BJ (cell line): Measurements from ENCODE around the gene IRF6. TPM values are rescaled to one million over a fixed set of nuclear protein-coding genes. Genes with fewer than 3 reads are reported as not detected.

Source experiments
- CTCF ChIA-PET: fragments of 350-600 bp; formaldehyde crosslinking; extraction: SDS; loops from one replicate; lab custom pipeline; 2021; ENCODE audit warnings: antibody characterized with exemption, inconsistent platforms; lab: Yijun Ruan, JAX
- POLR2A ChIA-PET: fragments of 300-600 bp; sonication (Branson Sonifier 250); formaldehyde crosslinking; extraction: SDS; loops from one replicate; lab custom pipeline; 2021; ENCODE audit warnings: antibody characterized with exemption; lab: Charles Lee
- DNase-seq: peaks from one replicate; pipeline ENCODE4 v3.0.0-alpha.2; 2011; ENCODE audit warnings: low read depth
- H3K27me3 ChIP-seq: 2 replicates; pipeline ENCODE4 v1.6.0; 2011; ENCODE audit warnings: low read length; ENCODE audit not compliant: control insufficient read depth, insufficient read depth
- H3K36me3 ChIP-seq: 2 replicates; pipeline ENCODE4 v1.5.1; 2011; ENCODE audit warnings: low read length; ENCODE audit not compliant: control insufficient read depth, insufficient read depth
- H3K4me3 ChIP-seq: 2 replicates; pipeline ENCODE4 v1.5.1; 2011; ENCODE audit warnings: low read depth, mild to moderate bottlenecking, control low read depth, low read length
- polyA plus RNA-seq: library from polyadenylated mRNA; depleted of rRNA; stranded (reverse); fragments of >200 nt; gene quantifications from 2 replicates; pipeline ENCODE4 v1.2.3, GENCODE V29; 2011
- TF ChIP-seq, protein P1 (sequence below): IDR thresholded peaks from 2 replicates; pipeline ENCODE4 v1.5.1; 2011; ENCODE audit warnings: low read depth, mild to moderate bottlenecking, control low read depth, inconsistent platforms, low read length, moderate library complexity; ENCODE audit not compliant: insufficient read depth

IRF6 gene
- polyA plus RNA-seq, 1 experiment: 1.7 TPM

DNA sequence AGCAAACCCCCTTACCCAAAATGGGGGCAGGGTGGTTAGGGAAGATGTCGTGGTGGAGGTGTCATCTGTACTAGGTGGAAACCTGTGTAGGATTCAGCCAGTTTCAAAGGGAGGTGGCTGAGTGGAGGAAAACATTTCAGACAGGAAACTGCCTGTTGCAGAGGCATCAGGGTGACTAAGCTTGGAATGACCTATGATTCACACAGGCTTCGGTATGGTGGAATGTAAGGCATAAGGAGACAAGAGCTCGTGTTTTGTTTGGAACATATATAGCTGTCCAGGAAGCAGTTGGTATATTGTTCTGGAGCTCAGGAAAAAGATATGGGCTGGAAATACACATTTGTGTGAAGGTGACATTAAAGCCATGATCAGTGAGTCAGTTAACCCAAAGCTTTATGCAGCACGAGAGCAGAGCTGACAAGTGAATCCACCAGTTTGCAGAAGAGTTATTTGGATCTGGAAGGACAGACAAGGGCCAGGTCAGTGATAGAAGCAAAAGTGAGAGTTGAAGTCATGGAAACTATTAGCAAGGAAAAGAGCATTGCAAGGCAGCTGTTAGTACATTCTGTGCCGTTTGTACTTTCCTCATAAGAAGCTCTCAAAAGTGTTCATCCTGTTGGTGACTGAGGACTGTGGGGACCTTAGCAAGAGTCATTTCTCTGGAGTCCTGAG, 34.1 kb upstream of the IRF6 start:
- POLR2A ChIA-PET: interaction anchor here (0.5 kb wide), 1 partner anchor 231 kb away, joined by 4 read pairs; no protein-coding TSS in a partner anchor
- Histone ChIP-seq H3K27me3 (no peaks in the 10 kb centered on the region), H3K36me3 (peaks cover 15% of the 10 kb centered on the region), H3K4me3 (no peak overlapping the region)
- peak; percentile 70 for DNase-seq
- TF ChIP-seq, protein P1, sequence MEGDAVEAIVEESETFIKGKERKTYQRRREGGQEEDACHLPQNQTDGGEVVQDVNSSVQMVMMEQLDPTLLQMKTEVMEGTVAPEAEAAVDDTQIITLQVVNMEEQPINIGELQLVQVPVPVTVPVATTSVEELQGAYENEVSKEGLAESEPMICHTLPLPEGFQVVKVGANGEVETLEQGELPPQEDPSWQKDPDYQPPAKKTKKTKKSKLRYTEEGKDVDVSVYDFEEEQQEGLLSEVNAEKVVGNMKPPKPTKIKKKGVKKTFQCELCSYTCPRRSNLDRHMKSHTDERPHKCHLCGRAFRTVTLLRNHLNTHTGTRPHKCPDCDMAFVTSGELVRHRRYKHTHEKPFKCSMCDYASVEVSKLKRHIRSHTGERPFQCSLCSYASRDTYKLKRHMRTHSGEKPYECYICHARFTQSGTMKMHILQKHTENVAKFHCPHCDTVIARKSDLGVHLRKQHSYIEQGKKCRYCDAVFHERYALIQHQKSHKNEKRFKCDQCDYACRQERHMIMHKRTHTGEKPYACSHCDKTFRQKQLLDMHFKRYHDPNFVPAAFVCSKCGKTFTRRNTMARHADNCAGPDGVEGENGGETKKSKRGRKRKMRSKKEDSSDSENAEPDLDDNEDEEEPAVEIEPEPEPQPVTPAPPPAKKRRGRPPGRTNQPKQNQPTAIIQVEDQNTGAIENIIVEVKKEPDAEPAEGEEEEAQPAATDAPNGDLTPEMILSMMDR: no peak
- CTCF ChIA-PET: interaction anchor here (0.9 to 4.7 kb wide), 7 partner anchors 9 to 22 kb away, joined by 3 to 27 read pairs (median 10); partner anchors contain the start of gene UTP25

DNA sequence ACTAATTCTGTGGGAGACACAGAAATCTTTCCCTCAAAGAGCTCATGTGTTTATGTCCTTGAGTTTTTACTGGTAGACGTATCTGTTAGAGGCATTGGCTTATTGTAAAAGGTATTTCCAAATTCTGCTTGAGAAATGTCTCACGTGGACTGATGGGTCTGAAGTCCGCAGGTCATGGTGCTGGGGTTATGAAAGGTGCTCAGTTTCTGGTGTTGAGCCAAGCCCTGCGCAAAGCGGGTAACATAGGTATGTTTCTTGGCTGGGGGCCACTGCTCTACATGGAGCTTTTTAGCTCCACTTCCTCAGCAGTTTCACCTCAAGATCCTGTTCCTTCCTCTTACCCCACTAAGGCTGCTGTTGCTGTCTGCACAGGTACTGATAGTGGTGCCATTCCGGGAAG, 32.6 kb upstream of the IRF6 start:
- ChIA-PET POLR2A (no interaction called here), CTCF (interaction anchor here (0.9 to 4.7 kb wide), 7 partner anchors 10 to 90 kb away, joined by 3 to 27 read pairs (median 10); partner anchors contain the start of gene UTP25)
- Histone ChIP-seq H3K4me3 (no peak overlapping the region), H3K27me3 (no peaks in the 10 kb centered on the region), H3K36me3 (peaks cover 13% of the 10 kb centered on the region)
- DNase-seq: no peak
- TF ChIP-seq, protein P1: no peak

DNA sequence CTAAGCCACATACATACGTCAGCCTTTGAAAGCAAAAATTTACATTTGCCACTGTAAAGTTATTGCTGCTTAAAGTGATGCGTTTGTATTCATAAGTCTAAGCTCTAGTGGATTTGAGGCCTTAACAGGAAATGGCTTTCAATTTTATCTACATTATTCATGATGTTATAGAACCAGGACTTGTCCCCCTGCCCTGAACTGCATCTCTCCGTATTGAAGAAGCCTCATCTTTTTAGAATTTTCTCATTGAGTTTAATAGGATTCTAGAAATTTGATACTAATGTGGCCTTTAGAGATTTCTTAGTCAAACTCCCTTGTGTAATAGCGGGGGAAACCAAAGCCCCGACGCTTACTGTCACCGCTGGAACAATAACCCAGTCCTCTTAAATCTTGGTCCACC, 31.7 kb upstream of the IRF6 start:
- no peak for DNase-seq
- ChIA-PET CTCF (interaction anchor here (1.1 to 4.7 kb wide), 4 partner anchors 10 to 23 kb away, joined by 3 to 27 read pairs (median 12); partner anchors contain the start of gene UTP25), POLR2A (no interaction called here)
- Histone ChIP-seq H3K4me3 (no peak overlapping the region), H3K36me3 (peaks cover 15% of the 10 kb centered on the region), H3K27me3 (no peaks in the 10 kb centered on the region)
- TF ChIP-seq, protein P1: no peak

DNA sequence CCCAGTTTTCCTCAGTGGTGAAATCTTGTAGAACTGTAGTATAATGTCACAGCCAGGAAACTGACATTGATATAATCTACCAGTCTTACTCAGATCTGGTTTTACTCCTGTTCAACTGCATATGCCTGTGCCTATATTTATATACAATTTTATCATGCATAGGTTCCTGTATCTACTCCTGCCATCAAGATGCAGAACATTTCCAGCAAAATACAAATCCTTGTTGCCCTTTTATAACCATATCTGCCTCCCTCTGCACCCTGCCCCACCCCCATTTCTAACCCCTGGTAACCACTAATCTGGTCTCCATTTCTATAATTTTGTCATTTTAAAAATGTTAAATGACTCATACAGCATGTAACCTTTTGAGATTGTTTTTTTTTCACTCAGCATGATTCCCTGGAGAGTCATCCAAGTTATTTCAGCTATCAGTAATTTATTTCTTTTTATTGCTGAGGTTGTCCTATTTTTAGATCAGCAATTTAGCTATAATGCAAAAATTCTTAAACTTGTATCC, 29.9 kb upstream of the IRF6 start:
- TF ChIP-seq, protein P1: no peak
- POLR2A ChIA-PET: interaction anchor here (0.6 kb wide), 2 partner anchors 12 to 297 kb away, joined by 3 to 4 read pairs; no protein-coding TSS in a partner anchor

DNA sequence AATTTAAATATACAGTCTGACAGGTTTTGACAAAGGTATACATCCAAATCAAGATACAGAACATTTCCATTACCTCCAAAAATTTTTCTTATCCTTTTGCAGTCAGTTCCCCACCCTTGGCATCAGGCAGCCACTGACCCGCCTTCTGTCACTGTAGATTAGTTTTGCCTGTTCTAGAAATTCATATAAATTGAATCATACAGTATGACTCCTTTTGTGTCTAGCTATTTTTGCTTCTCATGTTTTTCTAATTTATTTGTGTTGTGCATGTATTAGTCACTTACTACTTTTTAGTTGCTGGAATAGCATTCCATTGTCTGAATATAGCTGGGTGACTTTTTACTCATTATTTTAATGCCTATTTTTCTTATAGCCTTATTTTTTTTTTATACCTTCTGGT, 25.7 kb upstream of the IRF6 start:
- ChIA-PET CTCF (interaction anchor here (0.5 to 1.4 kb wide), 6 partner anchors 8 to 450 kb away, joined by 3 to 9 read pairs (median 4); no protein-coding TSS in a partner anchor), POLR2A (interaction anchor here (0.7 to 1.1 kb wide), 2 partner anchors 47 to 71 kb away, joined by 4 to 5 read pairs; partner anchors contain the start of gene C1orf74)
- no peak for DNase-seq
- Histone ChIP-seq H3K36me3 (peaks cover 6% of the 10 kb centered on the region), H3K27me3 (no peaks in the 10 kb centered on the region), H3K4me3 (no peak overlapping the region)
- TF ChIP-seq, protein P1: no peak

More for the DNA sequence above, 29.9 kb upstream of the IRF6 start:
- no peak for DNase-seq
- Histone ChIP-seq H3K27me3 (no peaks in the 10 kb centered on the region), H3K4me3 (no peak overlapping the region), H3K36me3 (peaks cover 11% of the 10 kb centered on the region)
- CTCF ChIA-PET: interaction anchor here (0.7 to 2.8 kb wide), 4 partner anchors 9 to 14 kb away, joined by 3 to 16 read pairs (median 6); no protein-coding TSS in a partner anchor
